Measurements from ENCODE around the gene PLEKHA1.

- TF ChIP-seq CTCF (IDR thresholded peaks at IDR 0.05): no peak
- TF ChIP-seq POLR2A (IDR thresholded peaks at IDR 0.05): no peak
Measured at GRCh38 chr10:122441961-122442360, 67.5 kb downstream of the PLEKHA1 start.
